Epithelial cell of esophagus (primary cell): ENCODE data around the gene UTP4.
A peak's percentile ranks its signal among the peaks of the same experiment; 100 is the strongest.
"Not testable (repeated sequence)": the region's sequence is repeated elsewhere in the genome, so short reads cannot be mapped to it uniquely, and the experiment has no call there.

ENCODE experiments used
- DNase-seq: peaks from one replicate; pipeline ENCODE4 v3.0.0; 2010; ENCODE audit warnings: low read depth
- H3K4me3 ChIP-seq: 2 replicates; pipeline ENCODE4 v1.5.1; 2011; ENCODE audit warnings: mild to moderate bottlenecking, low read length, control low read depth
- CTCF ChIP-seq: IDR thresholded peaks from 2 replicates; pipeline ENCODE4 v1.5.1; 2011; ENCODE audit warnings: low read depth, mild to moderate bottlenecking, low read length, control low read depth, inconsistent platforms; ENCODE audit not compliant: insufficient read depth; ENCODE audit errors: missing control alignments

UTP4 gene

GRCh38 chr16:69131839-69132423 is 518 bp upstream of the UTP4 start:
- peak; percentile 75 for DNase-seq
- TF ChIP-seq CTCF, result no peak
- H3K4me3 ChIP-seq, result peak overlapping the region; percentile 86

GRCh38 chr16:69133373-69133954 is 1.0 kb downstream of the UTP4 start:
- DNase-seq, result no peak
- TF ChIP-seq CTCF, result no peak
- H3K4me3 ChIP-seq, result peak overlapping the region; percentile 86

DNA sequence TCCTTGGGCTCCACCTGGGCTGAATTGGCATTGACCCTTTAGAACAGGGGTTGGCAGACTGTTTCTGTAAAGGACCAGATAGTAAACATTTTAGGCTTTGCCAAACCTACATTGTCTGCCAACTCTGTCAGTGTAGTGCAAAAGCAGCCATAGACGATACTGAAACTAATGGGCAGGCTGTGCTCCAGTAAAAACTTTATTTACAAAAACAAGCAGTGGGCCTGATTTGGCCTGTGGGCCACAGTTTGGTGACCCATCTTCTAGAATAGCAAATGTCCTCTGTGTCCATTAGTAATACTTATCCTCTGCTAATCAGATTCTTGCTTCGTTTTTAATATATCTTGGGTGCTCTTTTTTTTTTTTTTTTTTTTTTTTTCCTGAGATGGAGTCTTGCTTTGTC is 6.2 kb downstream of the UTP4 start:
- DNase-seq, result no peak
- H3K4me3 ChIP-seq, result no peak overlapping the region
- TF ChIP-seq CTCF, result no peak

GRCh38 chr16:69139464-69139863 is 7.0 kb downstream of the UTP4 start:
- H3K4me3 ChIP-seq, result not testable (repeated sequence)

GRCh38 chr16:69141014-69141413 is 8.6 kb downstream of the UTP4 start:
- no peak for DNase-seq
- H3K4me3 ChIP-seq, result no peak overlapping the region
- no peak for TF ChIP-seq CTCF

More at GRCh38 chr16:69139464-69139863, 7.0 kb downstream of the UTP4 start:
- DNase-seq, result not testable (repeated sequence)

DNA sequence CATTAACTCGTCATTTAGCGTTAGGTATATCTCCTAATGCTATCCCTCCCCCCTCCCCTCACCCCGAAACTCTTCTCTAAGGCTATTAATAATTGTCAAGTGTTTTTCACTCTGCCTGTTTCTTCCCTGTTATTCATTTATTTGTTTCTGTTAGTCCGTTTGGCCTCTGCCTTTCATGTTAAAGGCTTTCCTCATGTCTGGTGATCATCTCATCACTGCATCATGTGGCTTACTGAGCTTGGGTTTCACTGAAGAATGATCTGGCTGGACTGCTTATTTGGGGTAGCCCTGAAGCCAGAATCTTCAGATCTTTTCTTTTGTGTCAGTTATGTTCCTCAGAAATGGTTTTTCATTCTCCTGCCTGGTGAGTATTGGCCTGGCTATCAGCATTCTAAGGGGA is 9.5 kb downstream of the UTP4 start:
- no peak overlapping the region for H3K4me3 ChIP-seq
- no peak for DNase-seq
- no peak for TF ChIP-seq CTCF

- no peak for TF ChIP-seq CTCF
- no peak overlapping the region for H3K4me3 ChIP-seq
- DNase-seq, result no peak
Observed at GRCh38 chr16:69143116-69143515, 10.7 kb downstream of the UTP4 start.
